Measurements from ENCODE around the gene DOCK1. TPM values are rescaled to one million over a fixed set of nuclear protein-coding genes. Genes with fewer than 3 reads are reported as not detected.
A peak's percentile ranks its signal among the peaks of the same experiment; 100 is the strongest.

DOCK1 gene
- total and polyA plus RNA-seq, 2 donors (not counting 1 experiment from before 2014, with no cell fraction given): 20.5 to 91.0 TPM

GRCh38 chr10:127431525-127431924, 526.3 kb downstream of the DOCK1 start:
- H3K4me3 ChIP-seq (replicated peaks in 1 of 4; ENCODE audit: control extremely low read depth in 1 of 4, insufficient read depth in 1 of 4, low read depth in 3 of 4, low read length in 4 of 4): no peak overlapping the region
- no peaks in the 10 kb centered on the region for H3K27me3 ChIP-seq (ENCODE audit: control insufficient read depth, insufficient read depth, low read length)
- no peak overlapping the region for H3K27ac ChIP-seq (ENCODE audit: insufficient read depth, low read length)
- H3K9ac ChIP-seq (ENCODE audit: insufficient read depth, low read length): no peak overlapping the region
- no peak for DNase-seq (ENCODE audit: low read depth in 2 of 2)
- H3K4me2 ChIP-seq (ENCODE audit: extremely low read depth, insufficient read depth, low read length): no peak overlapping the region
- no peaks in the 10 kb centered on the region for H3K4me1 ChIP-seq (ENCODE audit: control insufficient read depth, extremely low read depth, insufficient read depth, low read length)
- H3K36me3 ChIP-seq (ENCODE audit: control insufficient read depth, insufficient read depth, low read length): peaks cover 1% of the 10 kb centered on the region
- TF ChIP-seq, protein P1, sequence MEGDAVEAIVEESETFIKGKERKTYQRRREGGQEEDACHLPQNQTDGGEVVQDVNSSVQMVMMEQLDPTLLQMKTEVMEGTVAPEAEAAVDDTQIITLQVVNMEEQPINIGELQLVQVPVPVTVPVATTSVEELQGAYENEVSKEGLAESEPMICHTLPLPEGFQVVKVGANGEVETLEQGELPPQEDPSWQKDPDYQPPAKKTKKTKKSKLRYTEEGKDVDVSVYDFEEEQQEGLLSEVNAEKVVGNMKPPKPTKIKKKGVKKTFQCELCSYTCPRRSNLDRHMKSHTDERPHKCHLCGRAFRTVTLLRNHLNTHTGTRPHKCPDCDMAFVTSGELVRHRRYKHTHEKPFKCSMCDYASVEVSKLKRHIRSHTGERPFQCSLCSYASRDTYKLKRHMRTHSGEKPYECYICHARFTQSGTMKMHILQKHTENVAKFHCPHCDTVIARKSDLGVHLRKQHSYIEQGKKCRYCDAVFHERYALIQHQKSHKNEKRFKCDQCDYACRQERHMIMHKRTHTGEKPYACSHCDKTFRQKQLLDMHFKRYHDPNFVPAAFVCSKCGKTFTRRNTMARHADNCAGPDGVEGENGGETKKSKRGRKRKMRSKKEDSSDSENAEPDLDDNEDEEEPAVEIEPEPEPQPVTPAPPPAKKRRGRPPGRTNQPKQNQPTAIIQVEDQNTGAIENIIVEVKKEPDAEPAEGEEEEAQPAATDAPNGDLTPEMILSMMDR (conservative IDR thresholded peaks at IDR 0.05 in 1 of 2, IDR thresholded peaks at IDR 0.05 in 1 of 2; ENCODE audit: low read depth in 1 of 2, low read length in 2 of 2): no peak
- no peak for TF ChIP-seq EZH2 (IDR thresholded peaks at IDR 0.05; ENCODE audit: low read length, missing control alignments)
- H3K79me2 ChIP-seq (ENCODE audit: control insufficient read depth, insufficient read depth, low read length): no peaks in the 10 kb centered on the region
- H2AFZ ChIP-seq (ENCODE audit: low read length): no peak overlapping the region
- no peaks in the 10 kb centered on the region for H4K20me1 ChIP-seq (ENCODE audit: control insufficient read depth, extremely low read depth, insufficient read depth, low read length)
- H3K9me3 ChIP-seq (ENCODE audit: control insufficient read depth, insufficient read depth, low read depth, low read length): no peaks in the 10 kb centered on the region

GRCh38 chr10:127434006-127434405, 528.8 kb downstream of the DOCK1 start:
- Histone ChIP-seq H3K27ac (ENCODE audit: insufficient read depth, low read length) (no peak overlapping the region), H3K9me3 (ENCODE audit: control insufficient read depth, insufficient read depth, low read depth, low read length) (no peaks in the 10 kb centered on the region), H3K27me3 (ENCODE audit: control insufficient read depth, insufficient read depth, low read length) (no peaks in the 10 kb centered on the region), H2AFZ (ENCODE audit: low read length) (no peak overlapping the region), H4K20me1 (ENCODE audit: control insufficient read depth, extremely low read depth, insufficient read depth, low read length) (no peaks in the 10 kb centered on the region), H3K79me2 (ENCODE audit: control insufficient read depth, insufficient read depth, low read length) (no peaks in the 10 kb centered on the region), H3K4me2 (ENCODE audit: extremely low read depth, insufficient read depth, low read length) (no peak overlapping the region), H3K9ac (ENCODE audit: insufficient read depth, low read length) (no peak overlapping the region), H3K4me3 (replicated peaks in 1 of 4; ENCODE audit: control extremely low read depth in 1 of 4, insufficient read depth in 1 of 4, low read depth in 3 of 4, low read length in 4 of 4) (no peak overlapping the region), H3K4me1 (ENCODE audit: control insufficient read depth, extremely low read depth, insufficient read depth, low read length) (no peaks in the 10 kb centered on the region), H3K36me3 (ENCODE audit: control insufficient read depth, insufficient read depth, low read length) (peaks cover 3% of the 10 kb centered on the region)
- peak in 1 of 2 donors; percentile 47 for DNase-seq (ENCODE audit: low read depth in 2 of 2)
- no peak for TF ChIP-seq EZH2 (IDR thresholded peaks at IDR 0.05; ENCODE audit: low read length, missing control alignments)
- TF ChIP-seq, protein P1 (conservative IDR thresholded peaks at IDR 0.05 in 1 of 2, IDR thresholded peaks at IDR 0.05 in 1 of 2; ENCODE audit: low read depth in 1 of 2, low read length in 2 of 2): no peak

- TF ChIP-seq, protein P1 (conservative IDR thresholded peaks at IDR 0.05 in 1 of 2, IDR thresholded peaks at IDR 0.05 in 1 of 2; ENCODE audit: low read depth in 1 of 2, low read length in 2 of 2): no peak
- TF ChIP-seq EZH2 (IDR thresholded peaks at IDR 0.05; ENCODE audit: low read length, missing control alignments): no peak
- Histone ChIP-seq H3K4me1 (ENCODE audit: control insufficient read depth, extremely low read depth, insufficient read depth, low read length) (no peaks in the 10 kb centered on the region), H3K9ac (ENCODE audit: insufficient read depth, low read length) (no peak overlapping the region), H3K79me2 (ENCODE audit: control insufficient read depth, insufficient read depth, low read length) (no peaks in the 10 kb centered on the region), H3K9me3 (ENCODE audit: control insufficient read depth, insufficient read depth, low read depth, low read length) (no peaks in the 10 kb centered on the region), H4K20me1 (ENCODE audit: control insufficient read depth, extremely low read depth, insufficient read depth, low read length) (no peaks in the 10 kb centered on the region), H3K27me3 (ENCODE audit: control insufficient read depth, insufficient read depth, low read length) (no peaks in the 10 kb centered on the region), H2AFZ (ENCODE audit: low read length) (no peak overlapping the region), H3K4me3 (replicated peaks in 1 of 4; ENCODE audit: control extremely low read depth in 1 of 4, insufficient read depth in 1 of 4, low read depth in 3 of 4, low read length in 4 of 4) (no peak overlapping the region), H3K4me2 (ENCODE audit: extremely low read depth, insufficient read depth, low read length) (no peak overlapping the region), H3K36me3 (ENCODE audit: control insufficient read depth, insufficient read depth, low read length) (peaks cover 3% of the 10 kb centered on the region), H3K27ac (ENCODE audit: insufficient read depth, low read length) (no peak overlapping the region)
- peak in 1 of 2 donors; percentile 57 for DNase-seq (ENCODE audit: low read depth in 2 of 2)
Observed at GRCh38 chr10:127435246-127435645, 530.0 kb downstream of the DOCK1 start.

Data from fibroblast of lung (primary cell).